NOMO-1 treated with dmso at 0.1 percent for 144 hours (cell line): ENCODE results near the gene ADGRV1.
A peak's percentile ranks its signal among the peaks of the same experiment; 100 is the strongest.

ENCODE experiments used
- DNase-seq: peaks from one replicate; lab custom pipeline; 2025; ENCODE audit not compliant: unreplicated experiment; lab: John Stamatoyannopoulos, UW

ADGRV1 gene

GRCh38 chr5:90861843-90862586, 303.4 kb downstream of the ADGRV1 start:
- DNase-seq, result no peak

GRCh38 chr5:90865180-90865579, 306.6 kb downstream of the ADGRV1 start:
- DNase-seq, result no peak

- no peak for DNase-seq
These were observed 307.7 kb downstream of the ADGRV1 start for GRCh38 chr5:90866333-90866732.

- DNase-seq, result no peak
These were observed 308.5 kb downstream of the ADGRV1 start for GRCh38 chr5:90866915-90867731.

- DNase-seq, result no peak
These were observed 310.2 kb downstream of the ADGRV1 start for GRCh38 chr5:90868799-90869198.

GRCh38 chr5:90871391-90871991, 312.9 kb downstream of the ADGRV1 start:
- DNase-seq, result no peak

- DNase-seq, result no peak
These were observed 314.5 kb downstream of the ADGRV1 start for GRCh38 chr5:90873033-90873517.

GRCh38 chr5:90874066-90874465, 315.5 kb downstream of the ADGRV1 start:
- no peak for DNase-seq

- no peak for DNase-seq
These were observed 316.9 kb downstream of the ADGRV1 start for GRCh38 chr5:90875456-90875855.

GRCh38 chr5:90876366-90876765, 317.8 kb downstream of the ADGRV1 start:
- no peak for DNase-seq

GRCh38 chr5:90877049-90877448, 318.5 kb downstream of the ADGRV1 start:
- no peak for DNase-seq

GRCh38 chr5:90878081-90878480, 319.5 kb downstream of the ADGRV1 start:
- peak; percentile 25 for DNase-seq

GRCh38 chr5:90878549-90879196, 320.1 kb downstream of the ADGRV1 start:
- no peak for DNase-seq

GRCh38 chr5:90881626-90882150, 323.1 kb downstream of the ADGRV1 start:
- no peak for DNase-seq

GRCh38 chr5:90882448-90882847, 323.9 kb downstream of the ADGRV1 start:
- no peak for DNase-seq

- no peak for DNase-seq
These were observed 326.7 kb downstream of the ADGRV1 start for GRCh38 chr5:90885180-90885868.

- no peak for DNase-seq
These were observed 327.8 kb downstream of the ADGRV1 start for GRCh38 chr5:90886381-90886780.

- DNase-seq, result no peak
These were observed 330.1 kb downstream of the ADGRV1 start for GRCh38 chr5:90888511-90889324.

GRCh38 chr5:90889325-90889600, 330.7 kb downstream of the ADGRV1 start:
- no peak for DNase-seq

GRCh38 chr5:90890180-90890579, 331.6 kb downstream of the ADGRV1 start:
- DNase-seq, result no peak
